Left ventricle myocardium superior (tissue), 1 donor: ENCODE results near the gene VSIR. TPM values are rescaled to one million over a fixed set of nuclear protein-coding genes. Genes with fewer than 3 reads are reported as not detected.

Experiments used
- ATAC-seq: fragments of 200-7000 bp; cut with Tn5 transposase; one replicate; pipeline ENCODE4 v1.9.1; 2020; ENCODE audit warnings: mild to moderate bottlenecking, moderate library complexity
- DNase-seq: peaks from one replicate; pipeline ENCODE4 v3.0.0-alpha.2; 2020
- intact Hi-C: fragments of 100-400 bp; cut with micrococcal nuclease; formaldehyde crosslinking; loops from one replicate; pipeline ENCODE4 v1.11.0; 2022
- total RNA-seq: library from RNA; stranded (reverse); fragmentation: NEBNext Ultra II Directional; extraction: Animal tissue kit (Norgen Biotek cat#: 25700); gene quantifications from one replicate; pipeline ENCODE4 v1.2.1, GENCODE V29; 2021
- donor health status: DM: no; HTN: yes; CAD: no; lungs with severe emphysema.

VSIR gene
- total RNA-seq, 1 donor from 2014 or later, result 127 TPM

DNA sequence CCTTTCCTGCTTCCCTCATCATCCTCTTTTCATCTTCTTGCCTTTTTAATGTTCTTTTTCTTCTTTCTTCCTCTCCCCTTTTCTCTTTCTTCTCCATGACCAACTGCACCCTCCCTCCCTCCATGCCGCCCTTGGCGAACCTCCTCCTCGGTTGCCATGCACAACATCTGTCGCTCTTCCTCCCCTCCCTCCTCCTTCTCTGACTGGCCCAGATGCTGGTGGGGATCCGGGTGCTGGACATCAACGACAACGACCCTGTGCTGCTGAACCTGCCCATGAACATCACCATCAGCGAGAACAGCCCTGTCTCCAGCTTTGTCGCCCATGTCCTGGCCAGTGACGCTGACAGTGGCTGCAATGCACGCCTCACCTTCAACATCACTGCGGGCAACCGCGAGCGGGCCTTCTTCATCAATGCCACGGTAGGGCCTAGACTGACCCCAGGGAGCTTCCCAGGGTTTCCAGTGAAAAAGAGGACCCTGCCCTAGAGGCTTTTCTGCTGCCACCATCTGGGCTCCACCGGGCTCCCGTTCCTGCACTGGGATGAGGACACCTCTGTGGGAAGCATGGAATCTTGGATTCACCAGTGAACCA, 11.5 kb upstream of the VSIR start:
- intact Hi-C loops, result no loop called here
- ATAC-seq, result no peak
- peak; percentile 26 for DNase-seq

DNA sequence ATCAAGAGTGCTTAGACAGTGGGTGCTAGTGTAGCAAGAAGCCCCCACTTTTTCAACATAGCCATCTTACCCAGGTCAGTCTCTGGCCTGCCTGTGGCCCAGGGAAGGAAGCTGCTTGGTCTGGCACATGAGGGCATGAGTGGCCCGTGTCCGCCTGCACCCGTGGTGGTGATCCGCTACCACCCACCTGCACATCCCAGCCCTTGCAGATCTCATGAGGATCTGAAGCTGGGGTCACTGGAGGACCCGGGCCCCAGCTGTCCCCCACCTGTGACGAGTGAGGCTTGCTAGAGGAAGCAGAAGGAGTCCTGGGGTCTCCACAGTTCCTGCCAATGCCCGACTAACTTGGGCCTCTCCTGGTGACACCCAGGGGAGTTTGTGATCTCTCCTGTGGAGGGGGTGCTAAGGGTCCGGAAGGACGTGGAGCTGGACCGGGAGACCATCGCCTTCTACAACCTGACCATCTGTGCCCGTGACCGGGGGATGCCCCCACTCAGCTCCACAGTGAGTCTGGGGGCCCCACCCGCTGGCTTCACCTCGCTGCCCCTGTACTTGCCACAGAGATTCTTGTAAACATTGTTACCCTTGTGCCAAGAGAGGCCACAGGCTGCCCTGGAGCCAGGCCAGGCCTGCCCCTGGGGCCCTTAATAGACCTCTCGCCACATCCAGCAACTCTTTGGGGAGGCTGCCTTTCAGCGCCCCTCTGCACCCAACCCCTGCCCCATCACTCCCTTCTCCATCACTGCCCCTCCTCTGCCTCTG, 10.8 kb upstream of the VSIR start:
- ATAC-seq (no peak), DNase-seq (peak; percentile 23)
- intact Hi-C loops, result no loop called here

GRCh38 chr10:71782917-71783490, 9.7 kb upstream of the VSIR start:
- ATAC-seq, result peak; percentile 58
- intact Hi-C loops, result no loop called here

GRCh38 chr10:71782221-71782916, 9.0 kb upstream of the VSIR start:
- intact Hi-C loops, result no loop called here
- ATAC-seq (no peak), DNase-seq (peak; percentile 30)

More at GRCh38 chr10:71782917-71783490, 9.7 kb upstream of the VSIR start:
- DNase-seq, result peak; percentile 49

DNA sequence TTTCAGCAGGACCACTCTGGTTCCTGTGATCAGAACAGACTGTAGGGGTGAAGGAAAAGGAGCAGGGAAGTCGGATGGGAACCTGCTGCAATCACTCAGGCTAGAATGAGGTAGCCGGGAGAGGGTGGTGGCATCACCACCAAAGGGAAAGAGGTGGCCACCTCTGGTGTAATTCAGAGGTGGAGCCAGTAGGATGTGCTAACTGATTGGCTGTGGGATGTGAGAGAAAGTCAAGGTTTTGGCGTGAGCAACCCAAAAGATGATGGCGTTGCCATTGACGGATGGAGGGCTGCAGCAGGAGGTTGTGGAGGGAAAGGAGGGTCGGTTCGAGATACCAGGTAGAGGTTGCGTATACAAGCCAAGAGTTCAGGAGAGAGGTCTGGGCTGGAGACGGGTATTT, 7.4 kb upstream of the VSIR start:
- ATAC-seq (no peak), DNase-seq (peak; percentile 2)
- intact Hi-C loops, result no loop called here

- intact Hi-C loops, result no loop called here
- ATAC-seq, result no peak
- DNase-seq, result peak; percentile 6
These were observed 6.8 kb upstream of the VSIR start for GRCh38 chr10:71780156-71780555.

DNA sequence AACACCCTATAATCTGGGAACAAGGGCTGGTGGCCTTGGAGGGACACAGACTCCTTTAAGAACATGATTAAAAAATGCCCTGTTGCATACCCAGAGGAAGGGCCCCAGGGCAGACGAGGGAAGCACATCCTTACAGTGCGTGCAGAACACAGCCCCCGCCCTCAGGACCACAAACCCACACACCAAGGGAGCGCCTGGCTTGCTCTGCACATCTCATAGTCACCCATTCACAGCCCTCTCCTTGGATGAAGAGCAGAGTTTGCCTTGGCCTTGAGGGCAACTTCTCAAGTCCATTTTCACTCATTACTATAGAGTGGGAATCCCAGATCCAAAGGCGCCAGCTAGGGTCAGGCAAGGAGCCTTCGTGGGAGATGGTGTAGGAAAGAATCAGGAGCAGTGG, 6.3 kb upstream of the VSIR start:
- peak; percentile 14 for DNase-seq
- ATAC-seq, result no peak
- intact Hi-C loops, result no loop called here

GRCh38 chr10:71778071-71778825, 4.9 kb upstream of the VSIR start:
- intact Hi-C loops, result no loop called here
- DNase-seq (peak; percentile 17), ATAC-seq (no peak)

DNA sequence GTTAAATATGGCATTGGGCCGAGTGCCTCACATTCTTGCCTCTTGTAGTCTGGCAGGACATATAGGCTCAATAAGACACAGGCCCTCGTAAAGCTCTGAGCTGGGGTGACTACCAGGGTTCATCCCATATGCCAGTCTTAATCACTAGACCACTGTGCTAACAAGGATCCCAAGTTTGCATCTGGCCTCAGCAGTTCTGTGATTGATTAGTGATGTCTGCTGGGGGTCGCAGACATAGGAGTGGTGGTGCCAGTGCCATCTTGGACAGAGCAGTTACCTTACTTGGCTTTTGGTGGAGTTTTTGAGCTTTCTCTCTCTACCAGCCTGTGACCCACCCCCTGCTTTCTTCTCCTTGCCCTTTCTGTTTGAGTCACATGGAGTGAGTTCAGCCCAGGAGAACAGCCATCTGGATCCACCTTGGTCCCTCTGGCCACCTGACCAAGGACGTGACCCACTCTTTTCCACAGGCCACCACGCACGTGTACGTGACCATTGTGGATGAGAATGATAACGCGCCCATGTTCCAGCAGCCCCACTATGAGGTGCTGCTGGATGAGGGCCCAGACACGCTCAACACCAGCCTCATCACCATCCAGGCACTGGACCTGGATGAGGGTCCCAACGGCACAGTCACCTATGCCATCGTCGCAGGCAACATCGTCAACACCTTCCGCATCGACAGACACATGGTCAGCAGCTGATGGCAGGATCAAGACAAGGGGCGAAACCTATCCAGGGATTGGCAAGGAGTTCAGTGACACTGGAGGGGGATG, 4.1 kb upstream of the VSIR start:
- no peak for ATAC-seq
- DNase-seq, result peak; percentile 12
- intact Hi-C loops, result no loop called here

- intact Hi-C loops, result no loop called here
- ATAC-seq (no peak), DNase-seq (peak; percentile 19)
These were observed 3.2 kb upstream of the VSIR start for GRCh38 chr10:71776481-71776925.

DNA sequence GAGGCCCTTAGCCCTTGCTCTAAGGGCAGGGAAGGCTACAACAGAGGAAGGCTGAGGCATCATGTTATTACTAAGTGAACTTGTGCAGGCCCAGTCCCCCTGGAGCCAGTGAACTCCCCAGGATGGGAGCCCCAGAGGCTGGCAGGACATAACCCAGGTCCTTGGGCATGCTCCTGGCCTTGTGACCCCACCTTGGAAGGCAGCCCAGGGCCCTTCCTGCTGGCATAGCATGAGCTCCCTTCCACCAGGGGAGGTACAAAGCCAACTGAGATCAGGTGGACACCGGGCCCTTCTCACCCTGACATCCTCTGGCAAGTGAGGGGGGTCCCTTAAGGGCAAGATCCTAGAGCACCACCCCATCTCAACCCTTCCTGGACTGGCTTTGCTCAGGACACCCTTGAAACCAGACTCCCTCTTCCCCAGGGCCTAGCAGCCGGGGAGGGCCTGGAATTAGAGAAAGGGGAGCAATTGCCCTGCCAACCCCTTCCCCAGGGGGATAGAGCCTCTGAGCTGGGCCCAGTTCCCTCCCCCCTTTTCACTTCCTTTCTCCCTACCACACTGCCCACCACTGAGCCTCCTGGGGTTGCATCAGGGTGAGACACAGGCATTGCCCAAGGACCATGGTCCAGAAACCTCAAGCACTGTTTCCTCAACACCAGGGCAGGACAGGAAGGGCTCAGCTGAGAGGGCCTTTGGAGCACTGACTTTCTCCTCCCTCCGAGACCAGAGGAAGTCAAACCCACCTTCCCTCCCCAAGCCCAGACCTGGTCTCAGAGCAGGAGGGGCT, 1.8 kb upstream of the VSIR start:
- DNase-seq, result peak; percentile 52
- intact Hi-C loops, result no loop called here
- no peak for ATAC-seq

GRCh38 chr10:71772832-71773220, 494 bp downstream of the VSIR start:
- intact Hi-C loops, result no loop called here
- DNase-seq (no peak), ATAC-seq (peak; percentile 45)

DNA sequence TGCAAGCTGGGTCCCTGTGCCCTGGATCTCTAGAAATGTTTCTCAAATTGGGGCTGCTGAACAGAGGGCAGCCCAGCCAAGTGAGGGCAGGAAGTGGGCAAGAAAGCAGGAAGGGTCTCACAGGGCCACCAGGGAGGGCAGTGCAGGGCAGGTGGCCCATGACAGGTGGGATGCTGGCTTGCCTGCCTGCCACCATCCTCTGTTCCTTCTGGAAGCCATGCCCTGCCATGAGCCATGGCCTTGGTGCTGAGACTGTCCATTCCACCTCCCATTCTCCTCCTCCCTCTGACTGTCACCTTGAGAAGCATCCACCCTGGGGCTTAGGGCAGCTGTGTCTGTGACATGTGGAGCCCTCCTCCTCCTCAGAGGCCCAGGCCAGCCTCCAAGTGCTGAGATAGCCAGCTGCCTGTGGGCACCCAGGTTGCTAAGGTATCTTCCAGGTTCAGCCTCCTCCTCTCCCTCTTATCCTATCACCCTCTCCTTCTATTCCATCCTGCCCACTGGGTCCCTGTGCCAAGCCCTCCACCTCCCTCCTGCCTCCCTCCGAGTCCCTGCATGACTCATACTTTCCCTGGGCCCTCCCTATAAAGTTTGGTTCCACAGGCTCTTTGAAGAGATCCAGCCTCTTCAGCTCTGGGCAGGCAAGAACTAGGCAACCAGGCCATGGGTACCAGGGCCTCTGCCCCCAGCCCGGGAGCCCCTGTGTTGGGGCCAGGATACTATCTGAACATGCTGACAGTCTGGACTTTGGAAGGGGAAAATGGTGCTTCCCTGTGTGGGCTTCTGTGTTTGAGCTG, 1.3 kb downstream of the VSIR start:
- intact Hi-C loops, result no loop called here
- ATAC-seq (peak; percentile 75), DNase-seq (peak; percentile 82)

DNA sequence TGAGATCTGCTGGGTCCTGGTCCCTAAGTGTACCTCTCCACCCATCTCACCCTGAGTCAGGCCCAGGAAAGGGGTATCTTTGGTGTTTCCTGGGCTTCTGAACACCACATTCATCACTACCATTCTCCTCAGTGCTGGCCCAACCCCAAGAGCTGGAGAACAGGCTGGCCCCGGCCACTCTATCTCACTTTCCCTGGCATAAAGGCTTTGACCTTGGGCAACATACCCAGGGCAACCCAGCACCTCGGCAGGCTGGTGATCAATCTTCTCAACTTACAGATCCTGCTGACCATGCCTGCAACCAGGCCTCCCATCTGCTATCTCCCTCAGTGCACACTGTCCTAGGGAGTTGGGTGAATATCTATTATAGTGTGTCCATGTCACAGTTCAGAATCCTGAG, 2.1 kb downstream of the VSIR start:
- ATAC-seq (peak; percentile 37), DNase-seq (peak; percentile 63)
- intact Hi-C loops, result no loop called here

- intact Hi-C loops, result no loop called here
- ATAC-seq (no peak), DNase-seq (peak; percentile 34)
These were observed 2.5 kb downstream of the VSIR start for GRCh38 chr10:71770789-71771188.

GRCh38 chr10:71770255-71770654, 3.1 kb downstream of the VSIR start:
- intact Hi-C loops, result no loop called here
- ATAC-seq (no peak), DNase-seq (peak; percentile 34)

- no peak for ATAC-seq
- intact Hi-C loops, result no loop called here
- DNase-seq, result peak; percentile 15
These were observed 4.0 kb downstream of the VSIR start for GRCh38 chr10:71769279-71769823.
